Right atrium auricular region (tissue), 2 donors: ENCODE data around the gene AGRN. TPM values are rescaled to one million over a fixed set of nuclear protein-coding genes. Genes with fewer than 3 reads are reported as not detected.

ENCODE experiments used
- DNase-seq: peaks from one replicate; pipeline ENCODE4 v3.0.0-alpha.2; 2019; ENCODE audit warnings: low spot score
- H3K27ac ChIP-seq, 2 donors: fragments of 200-600 bp; sonication (generic); 1 replicate in 1 of 2; 2 replicates in 1 of 2; pipeline ENCODE4 v1.5.1; 2016 to 2019
- H3K27me3 ChIP-seq, 2 donors: fragments of 200-600 bp; sonication (generic); one replicate each; pipeline versions ENCODE4 v1.5.1 to v1.6.0; 2017 to 2019
- H3K36me3 ChIP-seq: fragments of 200-600 bp; sonication (generic); one replicate; pipeline ENCODE4 v1.5.1; 2016
- H3K4me1 ChIP-seq, 2 donors: fragments of 200-600 bp; sonication (generic); one replicate each; pipeline versions ENCODE4 v1.5.1 to v1.6.0; 2017 to 2019
- H3K4me3 ChIP-seq, 2 donors: fragments of 200-600 bp; sonication (generic); 1 replicate in 1 of 2; 2 replicates in 1 of 2; pipeline ENCODE4 v1.5.1; 2017 to 2019; ENCODE audit warnings: mild to moderate bottlenecking in 1 of 2, moderate library complexity in 1 of 2
- H3K9me3 ChIP-seq, 2 donors: fragments of 200-600 bp; sonication (generic); one replicate each; pipeline ENCODE4 v1.5.1; 2019
- CTCF ChIP-seq, 2 donors: fragments of 200-600 bp; sonication (generic); IDR thresholded peaks; one replicate each; pipeline ENCODE4 v1.5.1; 2019; ENCODE audit warnings: antibody characterized with exemption in 2 of 2
- total RNA-seq, 2 donors: library from RNA; depleted of rRNA; stranded (reverse); fragments of >200 nt; gene quantifications; one replicate each; pipeline ENCODE4 v1.1.0, GENCODE V29; 2016

Gene AGRN
- total RNA-seq, 2 donors from 2014 or later: 22.5 to 27.9 TPM

GRCh38 chr1:1052003-1052840 is 32.3 kb downstream of the AGRN start:
- no peak overlapping the region for H3K4me3 ChIP-seq
- TF ChIP-seq CTCF (IDR thresholded peaks at IDR 0.05): no peak
- DNase-seq: no peak
- peaks cover 3% of the 10 kb centered on the region for H3K36me3 ChIP-seq
- no peaks in the 10 kb centered on the region for H3K9me3 ChIP-seq
- no peaks in the 10 kb centered on the region for H3K4me1 ChIP-seq
- no peaks in the 10 kb centered on the region for H3K27me3 ChIP-seq
- H3K27ac ChIP-seq: no peak overlapping the region

- Histone ChIP-seq H3K4me3 (no peak overlapping the region), H3K27me3 (no peaks in the 10 kb centered on the region), H3K9me3 (no peaks in the 10 kb centered on the region), H3K36me3 (no peaks in the 10 kb centered on the region), H3K27ac (no peak overlapping the region), H3K4me1 (no peaks in the 10 kb centered on the region)
- no peak for TF ChIP-seq CTCF (IDR thresholded peaks at IDR 0.05)
- no peak for DNase-seq
These were observed 33.1 kb downstream of the AGRN start for GRCh38 chr1:1053022-1053421.

GRCh38 chr1:1053682-1054081 is 33.8 kb downstream of the AGRN start:
- H3K27me3 ChIP-seq: peaks cover 0 to 2% of the 10 kb centered on the region in 2 donors
- H3K9me3 ChIP-seq: no peaks in the 10 kb centered on the region
- no peak overlapping the region for H3K27ac ChIP-seq
- no peaks in the 10 kb centered on the region for H3K36me3 ChIP-seq
- H3K4me3 ChIP-seq: no peak overlapping the region
- H3K4me1 ChIP-seq: peaks cover 0 to 5% of the 10 kb centered on the region in 2 donors
- TF ChIP-seq CTCF (IDR thresholded peaks at IDR 0.05): no peak
- DNase-seq: no peak

- TF ChIP-seq CTCF (IDR thresholded peaks at IDR 0.05): no peak
- peaks cover 0 to 2% of the 10 kb centered on the region in 2 donors for H3K27me3 ChIP-seq
- DNase-seq: no peak
- H3K36me3 ChIP-seq: no peaks in the 10 kb centered on the region
- H3K9me3 ChIP-seq: no peaks in the 10 kb centered on the region
- no peak overlapping the region for H3K27ac ChIP-seq
- no peak overlapping the region for H3K4me3 ChIP-seq
- H3K4me1 ChIP-seq: peaks cover 0 to 10% of the 10 kb centered on the region in 2 donors
These were observed 34.3 kb downstream of the AGRN start for GRCh38 chr1:1054099-1054700.

GRCh38 chr1:1054971-1055370 is 35.1 kb downstream of the AGRN start:
- H3K27me3 ChIP-seq: peaks cover 0 to 2% of the 10 kb centered on the region in 2 donors
- no peak for TF ChIP-seq CTCF (IDR thresholded peaks at IDR 0.05)
- H3K9me3 ChIP-seq: no peaks in the 10 kb centered on the region
- no peaks in the 10 kb centered on the region for H3K36me3 ChIP-seq
- peaks cover 0 to 17% of the 10 kb centered on the region in 2 donors for H3K4me1 ChIP-seq
- no peak overlapping the region for H3K27ac ChIP-seq
- DNase-seq: no peak
- H3K4me3 ChIP-seq: no peak overlapping the region
